ENCODE measurements around the gene EFEMP1. TPM values are rescaled to one million over a fixed set of nuclear protein-coding genes. Genes with fewer than 3 reads are reported as not detected.

EFEMP1 gene
- polyA plus RNA-seq, 1 of the 3 experiments (the other 2 are of a cell fraction): 1,015 TPM

DNA sequence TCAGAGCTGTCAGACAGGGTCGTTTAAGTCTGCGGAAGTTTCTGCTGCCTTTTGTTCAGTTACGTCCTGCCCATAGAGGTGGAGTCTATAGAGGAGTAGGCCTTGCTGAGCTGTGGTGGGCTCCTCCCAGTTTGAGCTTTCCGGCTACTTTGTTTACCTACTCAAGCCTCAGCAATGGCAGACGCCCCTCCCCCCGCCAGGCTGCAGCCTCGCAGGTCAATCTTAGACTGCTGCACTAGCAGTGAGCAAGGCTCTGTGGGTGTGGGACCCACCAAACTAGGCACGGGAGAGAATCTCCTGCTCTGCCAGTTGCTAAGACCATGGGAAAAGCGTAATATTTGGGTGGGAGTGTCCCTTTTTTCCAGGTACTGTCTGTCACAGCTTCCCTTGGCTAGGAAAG is 86.5 kb downstream of the EFEMP1 start:
- Histone ChIP-seq H4K20me1 (ENCODE audit: insufficient read depth) (no peaks in the 10 kb centered on the region), H3K27ac (ENCODE audit: low read depth in 2 of 2, low read length in 1 of 2) (no peak overlapping the region), H3K9me3 (no peaks in the 10 kb centered on the region), H3K9me2 (no peaks in the 10 kb centered on the region), H2AFZ (ENCODE audit: low read depth) (no peak overlapping the region), H3K4me2 (no peak overlapping the region), H3K4me1 (ENCODE audit: control insufficient read depth in 1 of 2, insufficient read depth in 2 of 2, low read depth in 1 of 2, low read length in 1 of 2) (no peaks in the 10 kb centered on the region), H3K9ac (no peak overlapping the region), H3F3A (replicated peaks; ENCODE audit: insufficient read depth) (no peaks in the 10 kb centered on the region), H3K27me3 (ENCODE audit: insufficient read depth) (no peaks in the 10 kb centered on the region), H3K36me3 (replicated peaks in 1 of 2; ENCODE audit: control insufficient read depth in 1 of 2, insufficient read depth in 2 of 2, low read length in 1 of 2) (no peaks in the 10 kb centered on the region), H3K79me2 (ENCODE audit: insufficient read depth) (no peaks in the 10 kb centered on the region), H3K4me3 (ENCODE audit: low read depth in 2 of 2, low read length in 1 of 2) (no peak overlapping the region)
- POLR2A ChIA-PET: no interaction called here
- 66% methylated on average over 6 of the region's 9 CpGs for WGBS (ENCODE audit: low lambda C conversion rate)
- CTCF ChIA-PET: interaction anchor here (0.6 to 1.2 kb wide), 2 partner anchors 10 to 226 kb away, joined by 3 read pairs; no protein-coding TSS in a partner anchor
- TF ChIP-seq REST (IDR thresholded peaks at IDR 0.05; ENCODE audit: low read depth, low read length): no peak
- no peak for TF ChIP-seq TAF1 (IDR thresholded peaks at IDR 0.05; ENCODE audit: borderline replicate concordance, low read depth, low read length)
- TF ChIP-seq RCOR1 (IDR thresholded peaks at IDR 0.05; ENCODE audit: low read length): no peak
- no peak for TF ChIP-seq ELF1 (IDR thresholded peaks at IDR 0.05)
- TF ChIP-seq ZBTB33 (IDR thresholded peaks at IDR 0.05; ENCODE audit: borderline replicate concordance, low read depth): no peak
- no peak for TF ChIP-seq FOXJ3 (CRISPR knock-in tag; IDR thresholded peaks at IDR 0.05)
- TF ChIP-seq MAX (IDR thresholded peaks at IDR 0.05; ENCODE audit: low read depth): no peak
- no peak for TF ChIP-seq SMC3 (IDR thresholded peaks at IDR 0.05; ENCODE audit: low read depth, low read length)
- no peak for TF ChIP-seq NRF1 (IDR thresholded peaks at IDR 0.05; ENCODE audit: low read depth, low read length)
- TF ChIP-seq PBX3 (IDR thresholded peaks at IDR 0.05): no peak
- TF ChIP-seq TEAD4 (IDR thresholded peaks at IDR 0.05; ENCODE audit: borderline replicate concordance, insufficient read depth): no peak
- TF ChIP-seq NFIC (IDR thresholded peaks at IDR 0.05; ENCODE audit: borderline replicate concordance): no peak
- no peak for TF ChIP-seq TCF12 (IDR thresholded peaks at IDR 0.05)
- no peak for DNase-seq

Measured in SK-N-SH (cell line).